H7 (cell line): ENCODE measurements around the gene OAS2. TPM values are rescaled to one million over a fixed set of nuclear protein-coding genes. Genes with fewer than 3 reads are reported as not detected.
"Not testable (repeated sequence)": the region's sequence is repeated elsewhere in the genome, so short reads cannot be mapped to it uniquely, and the experiment has no call there.

ENCODE experiments used
- DNase-seq: peaks from one replicate; pipeline ENCODE4 v3.0.0; 2012
- H3K27me3 ChIP-seq: 2 replicates; pipeline ENCODE4 v1.6.0; 2011; ENCODE audit warnings: mild to moderate bottlenecking, low read length; ENCODE audit not compliant: control insufficient read depth, insufficient read depth
- H3K36me3 ChIP-seq: replicated peaks from 2 replicates; pipeline ENCODE4 v1.5.1; 2011; ENCODE audit warnings: low read length; ENCODE audit not compliant: control insufficient read depth, insufficient read depth
- H3K4me3 ChIP-seq: 2 replicates; pipeline ENCODE4 v1.5.1; 2011; ENCODE audit warnings: low read depth, mild to moderate bottlenecking, control low read depth, low read length, moderate library complexity; ENCODE audit not compliant: insufficient read depth
- total RNA-seq: library from RNA; depleted of rRNA; stranded (reverse); fragments of >200 nt; shearing (Covaris generic); gene quantifications from 2 replicates; pipeline ENCODE4 v1.2.3, GENCODE V29; 2014

Gene OAS2
- total RNA-seq, 1 experiment from 2014 or later, result not detected

DNA sequence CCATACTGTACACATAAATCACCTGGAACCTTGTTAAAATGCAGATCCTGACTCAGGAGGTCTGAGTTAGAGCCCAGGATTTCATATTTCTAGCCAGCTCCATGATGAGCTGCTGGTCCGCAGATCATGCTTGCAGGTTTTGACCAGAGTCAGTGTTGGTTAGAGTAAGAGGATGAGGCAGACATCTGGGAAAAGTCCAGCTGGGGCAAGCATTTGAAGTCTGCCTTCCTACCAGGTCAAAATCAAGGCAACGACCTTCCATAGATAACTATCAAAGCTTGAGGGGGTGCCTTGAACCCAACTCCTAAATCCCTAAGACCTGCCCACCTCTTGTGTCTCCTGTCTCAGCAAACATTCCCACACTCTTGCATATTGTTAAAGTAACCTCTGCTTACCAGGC lies 9.2 kb downstream of the OAS2 start:
- Histone ChIP-seq H3K4me3 (no peak overlapping the region), H3K36me3 (no peaks in the 10 kb centered on the region), H3K27me3 (no peaks in the 10 kb centered on the region)
- DNase-seq, result no peak

GRCh38 chr12:112988224-112988623 lies 9.9 kb downstream of the OAS2 start:
- Histone ChIP-seq H3K36me3 (no peaks in the 10 kb centered on the region), H3K4me3 (no peak overlapping the region), H3K27me3 (no peaks in the 10 kb centered on the region)
- no peak for DNase-seq

DNA sequence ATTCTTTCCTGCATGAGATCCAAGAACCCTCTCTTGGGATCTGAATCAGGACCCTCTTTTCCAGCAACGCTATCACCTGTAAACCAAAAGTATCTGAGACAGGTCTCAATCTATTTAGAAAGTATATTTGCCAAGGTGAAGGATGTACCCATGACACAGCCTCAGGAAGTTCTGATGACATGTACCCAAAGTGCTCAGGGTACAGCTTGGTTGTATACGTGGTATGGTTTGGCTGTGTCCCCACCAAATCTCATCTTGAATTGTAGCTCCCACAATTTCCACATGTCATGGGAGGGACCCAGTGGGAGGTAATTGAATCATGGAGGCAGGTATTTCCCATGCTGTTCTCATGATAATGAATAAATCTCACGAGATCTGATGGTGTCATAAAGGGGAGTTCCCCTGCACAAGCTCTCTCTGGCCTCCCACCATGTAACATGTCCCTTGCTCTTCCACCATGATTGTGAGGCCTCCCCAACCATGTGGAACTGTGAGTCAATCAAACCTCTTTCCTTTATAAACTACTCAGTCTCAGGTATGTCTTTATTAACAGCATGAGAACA lies 10.6 kb downstream of the OAS2 start:
- DNase-seq, H3K4me3 ChIP-seq, H3K36me3 ChIP-seq, H3K27me3 ChIP-seq: not testable (repeated sequence)

GRCh38 chr12:112989806-112990205 lies 11.5 kb downstream of the OAS2 start:
- DNase-seq, result no peak
- Histone ChIP-seq H3K27me3 (no peaks in the 10 kb centered on the region), H3K36me3 (no peaks in the 10 kb centered on the region), H3K4me3 (no peak overlapping the region)

- H3K4me3 ChIP-seq, result no peak overlapping the region
- DNase-seq, result peak; percentile 83
- no peaks in the 10 kb centered on the region for H3K27me3 ChIP-seq
- H3K36me3 ChIP-seq, result no peaks in the 10 kb centered on the region
These were observed 14.5 kb downstream of the OAS2 start for GRCh38 chr12:112992541-112993398.

- Histone ChIP-seq H3K36me3 (no peaks in the 10 kb centered on the region), H3K27me3 (no peaks in the 10 kb centered on the region), H3K4me3 (no peak overlapping the region)
- DNase-seq, result no peak
These were observed 16.7 kb downstream of the OAS2 start for GRCh38 chr12:112995008-112995407.

GRCh38 chr12:112996501-112996900 lies 18.2 kb downstream of the OAS2 start:
- no peak overlapping the region for H3K4me3 ChIP-seq
- no peaks in the 10 kb centered on the region for H3K36me3 ChIP-seq
- DNase-seq, result no peak
- no peaks in the 10 kb centered on the region for H3K27me3 ChIP-seq

- DNase-seq, result no peak
- Histone ChIP-seq H3K27me3 (no peaks in the 10 kb centered on the region), H3K36me3 (no peaks in the 10 kb centered on the region), H3K4me3 (no peak overlapping the region)
These were observed 19.2 kb downstream of the OAS2 start for GRCh38 chr12:112997506-112997905.

- Histone ChIP-seq H3K4me3 (no peak overlapping the region), H3K27me3 (no peaks in the 10 kb centered on the region), H3K36me3 (no peaks in the 10 kb centered on the region)
- no peak for DNase-seq
These were observed 20.9 kb downstream of the OAS2 start for GRCh38 chr12:112998987-112999767.

DNA sequence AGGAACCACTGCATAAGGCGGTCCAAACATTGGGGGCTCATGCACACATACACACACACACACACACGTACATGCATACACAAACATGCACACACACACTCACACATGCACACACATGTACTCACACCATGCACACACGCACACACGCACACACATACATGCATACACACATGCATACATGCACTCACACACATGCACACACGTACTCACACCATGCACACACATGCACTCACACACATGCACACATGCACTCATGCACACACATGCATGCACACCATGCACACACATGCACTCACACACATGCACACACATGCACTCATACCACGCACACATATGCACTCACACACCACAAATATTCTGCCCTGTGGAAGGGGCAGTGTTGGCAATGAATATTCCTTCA lies 22.1 kb downstream of the OAS2 start:
- no peaks in the 10 kb centered on the region for H3K36me3 ChIP-seq
- no peak for DNase-seq
- H3K27me3 ChIP-seq, result no peaks in the 10 kb centered on the region
- no peak overlapping the region for H3K4me3 ChIP-seq

- DNase-seq, result no peak
- no peaks in the 10 kb centered on the region for H3K27me3 ChIP-seq
- H3K4me3 ChIP-seq, result no peak overlapping the region
- no peaks in the 10 kb centered on the region for H3K36me3 ChIP-seq
These were observed 23.8 kb downstream of the OAS2 start for GRCh38 chr12:113002155-113002554.

- Histone ChIP-seq H3K4me3 (no peak overlapping the region), H3K36me3 (no peaks in the 10 kb centered on the region)
- no peak for DNase-seq
These were observed 24.4 kb downstream of the OAS2 start for GRCh38 chr12:113002676-113003075.

DNA sequence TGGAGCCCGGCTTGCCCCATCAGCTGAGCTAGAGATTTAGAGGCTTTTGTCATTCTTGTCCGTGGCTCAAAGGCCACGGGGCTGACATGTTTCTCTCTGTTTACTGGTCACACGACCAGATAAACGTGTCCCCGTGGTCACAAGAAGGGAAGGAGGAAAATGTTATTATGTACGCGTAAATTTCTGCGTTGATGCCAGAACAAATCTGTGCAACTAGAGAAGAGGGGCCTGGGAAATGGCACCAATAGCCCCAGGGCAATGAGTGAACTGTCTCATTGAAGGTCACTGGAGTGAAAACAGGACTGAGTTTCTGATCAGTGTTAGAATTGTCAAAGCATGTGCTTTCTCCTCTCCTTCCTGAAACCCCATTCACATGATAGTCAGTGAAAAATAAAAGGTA lies 25.3 kb downstream of the OAS2 start:
- Histone ChIP-seq H3K27me3 (peaks cover 2% of the 10 kb centered on the region; the same call in 1 of the 2 replicates), H3K36me3 (no peaks in the 10 kb centered on the region), H3K4me3 (no peak overlapping the region)
- DNase-seq, result no peak

More at GRCh38 chr12:113002676-113003075, 24.4 kb downstream of the OAS2 start:
- H3K27me3 ChIP-seq, result peaks cover under 1% of the 10 kb centered on the region; the same call in 1 of the 2 replicates

DNA sequence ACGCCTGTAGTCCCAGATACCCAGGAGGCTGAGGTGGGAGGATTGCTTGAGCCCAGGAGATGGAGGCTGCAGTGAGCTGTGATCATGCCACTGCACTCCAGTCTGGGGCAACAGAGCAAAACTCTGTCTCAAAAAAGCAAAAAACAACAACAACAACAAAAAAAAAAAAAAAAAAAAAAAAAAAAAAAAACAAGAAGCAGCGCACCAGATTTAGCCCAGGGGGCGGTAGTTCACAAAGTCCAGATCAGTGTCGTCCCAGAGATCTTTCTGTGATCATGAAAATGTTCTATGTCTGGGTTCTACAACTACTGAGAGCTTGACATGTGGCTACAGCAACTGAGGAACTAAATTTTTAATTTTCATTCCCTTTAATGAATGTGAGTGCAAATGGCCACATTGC lies 27.4 kb downstream of the OAS2 start:
- Histone ChIP-seq H3K4me3 (no peak overlapping the region), H3K36me3 (no peaks in the 10 kb centered on the region), H3K27me3 (peaks cover 2% of the 10 kb centered on the region; the same call in 1 of the 2 replicates)
- DNase-seq, result peak; percentile 47

- H3K27me3 ChIP-seq, result peaks cover 2% of the 10 kb centered on the region; the same call in 1 of the 2 replicates
- H3K36me3 ChIP-seq, result no peaks in the 10 kb centered on the region
- DNase-seq, result no peak
- no peak overlapping the region for H3K4me3 ChIP-seq
These were observed 27.9 kb downstream of the OAS2 start for GRCh38 chr12:113006206-113006605.
